SK-N-MC (cell line): Measurements from ENCODE around the gene RBBP8.

Experiments used
- DNase-seq: peaks from one replicate; pipeline ENCODE4 v3.0.0-alpha.2; 2011; ENCODE audit warnings: low read depth, low spot score
- H3K27ac ChIP-seq: fragments of 200-600 bp; sonication (generic); 2 replicates; pipeline ENCODE4 v1.5.1; 2016; ENCODE audit warnings: mixed run types
- H3K36me3 ChIP-seq: fragments of 200-600 bp; sonication (generic); 2 replicates; pipeline ENCODE4 v1.6.1; 2017; ENCODE audit warnings: antibody characterized with exemption, low read length, mixed read lengths; ENCODE audit not compliant: insufficient read depth
- H3K4me3 ChIP-seq: fragments of 200-600 bp; sonication (generic); 2 replicates; pipeline ENCODE4 v1.5.1; 2016
- H3K9ac ChIP-seq: fragments of 200-600 bp; sonication (generic); 2 replicates; pipeline ENCODE4 v1.8.0; 2017; ENCODE audit warnings: mixed run types, mixed read lengths; ENCODE audit not compliant: insufficient read length
- H3K9me3 ChIP-seq: fragments of 200-600 bp; sonication (generic); 2 replicates; pipeline ENCODE4 v1.6.1; 2017; ENCODE audit warnings: low read depth, mild to moderate bottlenecking, antibody characterized with exemption, low read length, moderate library complexity, mixed read lengths
- EZH2 ChIP-seq: fragments of 200-600 bp; sonication (generic); IDR thresholded peaks from one replicate; pipeline ENCODE4 v1.6.1; 2017; ENCODE audit warnings: antibody characterized with exemption
- FOXP2 ChIP-seq: optimal IDR thresholded peaks from 2 replicates; pipeline ENCODE3; 2011; ENCODE audit warnings: mild to moderate bottlenecking, moderate library complexity; ENCODE audit not compliant: insufficient read depth; ENCODE audit errors: extremely low read length, control extremely low read depth
- POLR2AphosphoS5 ChIP-seq: IDR thresholded peaks from 2 replicates; pipeline ENCODE4 v1.6.1; 2012; ENCODE audit warnings: mild to moderate bottlenecking, low read depth, low read length, borderline replicate concordance

RBBP8 gene

GRCh38 chr18:23066504-23067039, 133.4 kb downstream of the RBBP8 start:
- H3K27ac ChIP-seq: no peak overlapping the region
- no peaks in the 10 kb centered on the region for H3K9me3 ChIP-seq
- DNase-seq: no peak
- H3K36me3 ChIP-seq: no peaks in the 10 kb centered on the region
- no peak overlapping the region for H3K9ac ChIP-seq
- H3K4me3 ChIP-seq: no peak overlapping the region
- TF ChIP-seq POLR2AphosphoS5 (no peak), FOXP2 (no peak), EZH2 (no peak)

GRCh38 chr18:23067236-23067635, 134.1 kb downstream of the RBBP8 start:
- H3K9me3 ChIP-seq: no peaks in the 10 kb centered on the region
- no peak overlapping the region for H3K4me3 ChIP-seq
- no peak overlapping the region for H3K27ac ChIP-seq
- no peak for DNase-seq
- no peak overlapping the region for H3K9ac ChIP-seq
- TF ChIP-seq EZH2: no peak
- no peak for TF ChIP-seq FOXP2
- TF ChIP-seq POLR2AphosphoS5: no peak
- H3K36me3 ChIP-seq: no peaks in the 10 kb centered on the region

GRCh38 chr18:23068011-23068410, 134.9 kb downstream of the RBBP8 start:
- no peak for TF ChIP-seq POLR2AphosphoS5
- no peak for DNase-seq
- Histone ChIP-seq H3K4me3 (no peak overlapping the region), H3K36me3 (no peaks in the 10 kb centered on the region), H3K9ac (no peak overlapping the region), H3K9me3 (no peaks in the 10 kb centered on the region), H3K27ac (no peak overlapping the region)

DNA sequence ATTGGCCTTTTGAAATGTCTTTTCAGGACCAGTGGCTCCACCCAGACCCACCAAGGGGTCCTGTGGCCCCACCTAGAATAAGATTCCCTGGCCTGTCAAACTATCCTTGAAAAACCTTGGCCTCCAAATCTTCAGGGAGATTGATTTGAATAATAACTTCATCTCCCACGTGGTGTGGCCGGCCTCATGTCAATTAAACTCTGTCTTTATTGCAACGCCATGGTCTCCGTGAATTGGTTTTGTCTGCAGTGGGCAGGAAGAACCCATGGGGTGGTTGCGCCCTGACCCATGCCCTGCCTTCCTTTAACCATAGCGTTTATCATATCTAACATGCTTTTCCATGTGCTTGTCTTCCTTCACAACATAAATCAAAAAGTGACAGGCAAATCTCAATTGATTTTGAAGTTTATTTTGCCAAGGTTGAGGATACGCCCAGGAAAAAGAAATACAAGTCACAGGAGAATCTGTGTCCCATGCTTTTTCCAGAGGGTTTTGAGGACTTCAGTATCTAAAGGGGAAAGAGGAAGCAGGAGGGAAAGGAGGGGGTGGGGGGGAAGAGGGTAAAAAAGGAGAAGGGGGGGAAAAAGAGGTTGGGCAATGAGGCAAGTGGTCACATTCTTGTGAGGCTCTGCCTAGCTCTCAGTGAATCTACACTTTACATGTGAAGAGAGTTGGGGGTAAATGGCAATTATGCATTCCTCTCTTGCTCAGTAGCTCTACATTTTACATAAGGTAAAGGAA, 135.6 kb downstream of the RBBP8 start:
- DNase-seq: no peak
- Histone ChIP-seq H3K9ac (no peak overlapping the region), H3K27ac (no peak overlapping the region)

DNA sequence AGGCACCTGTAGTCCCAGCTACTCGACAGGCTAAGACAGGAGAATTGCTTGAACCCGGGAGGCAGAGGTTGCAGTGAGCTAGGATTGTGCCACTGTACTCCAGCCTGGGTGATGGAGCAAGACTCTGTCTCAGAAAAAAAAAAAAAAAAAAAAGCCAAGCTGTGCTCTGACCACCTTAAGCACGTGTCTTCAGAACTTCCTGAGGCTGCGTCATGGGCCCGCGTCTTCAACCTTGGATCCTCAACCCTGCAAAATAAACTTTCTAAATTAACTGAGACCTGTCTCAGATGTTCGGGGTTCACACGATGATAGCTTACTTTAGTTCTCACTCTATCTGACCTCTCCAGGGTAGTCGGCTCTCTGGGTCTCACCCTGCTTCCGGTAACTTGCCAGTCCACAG, 136.4 kb downstream of the RBBP8 start:
- Histone ChIP-seq H3K36me3 (no peaks in the 10 kb centered on the region), H3K4me3 (no peak overlapping the region), H3K9ac (no peak overlapping the region), H3K27ac (no peak overlapping the region), H3K9me3 (no peaks in the 10 kb centered on the region)
- TF ChIP-seq FOXP2 (no peak), POLR2AphosphoS5 (no peak), EZH2 (no peak)
- DNase-seq: no peak

More for the DNA sequence above, 135.6 kb downstream of the RBBP8 start:
- Histone ChIP-seq H3K4me3 (no peak overlapping the region), H3K36me3 (no peaks in the 10 kb centered on the region), H3K9me3 (no peaks in the 10 kb centered on the region)
- no peak for TF ChIP-seq POLR2AphosphoS5
- TF ChIP-seq EZH2: no peak
- no peak for TF ChIP-seq FOXP2

DNA sequence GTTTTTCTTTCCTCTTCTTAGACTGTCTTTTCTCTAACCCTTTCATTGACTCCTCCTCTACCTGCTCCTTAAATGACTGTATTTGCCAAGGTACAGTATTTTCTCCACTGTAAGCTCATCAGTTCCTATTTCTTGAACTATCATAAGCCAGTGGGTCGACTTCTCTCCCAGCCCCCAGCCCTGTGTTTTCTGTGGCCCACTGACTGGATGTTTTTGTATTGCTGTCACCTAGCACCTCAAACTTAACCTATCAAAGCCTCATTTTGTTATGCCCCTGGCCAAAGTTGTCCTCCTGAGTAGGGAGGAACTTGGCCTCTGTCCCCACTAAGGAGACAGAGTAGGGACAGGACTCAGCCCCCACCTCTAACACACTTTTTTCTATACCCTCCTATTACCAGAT, 136.8 kb downstream of the RBBP8 start:
- no peak overlapping the region for H3K9ac ChIP-seq
- DNase-seq: no peak
- no peak overlapping the region for H3K4me3 ChIP-seq
- no peak overlapping the region for H3K27ac ChIP-seq
- H3K36me3 ChIP-seq: no peaks in the 10 kb centered on the region
- H3K9me3 ChIP-seq: no peaks in the 10 kb centered on the region
- TF ChIP-seq EZH2: no peak
- TF ChIP-seq FOXP2: no peak
- TF ChIP-seq POLR2AphosphoS5: no peak

DNA sequence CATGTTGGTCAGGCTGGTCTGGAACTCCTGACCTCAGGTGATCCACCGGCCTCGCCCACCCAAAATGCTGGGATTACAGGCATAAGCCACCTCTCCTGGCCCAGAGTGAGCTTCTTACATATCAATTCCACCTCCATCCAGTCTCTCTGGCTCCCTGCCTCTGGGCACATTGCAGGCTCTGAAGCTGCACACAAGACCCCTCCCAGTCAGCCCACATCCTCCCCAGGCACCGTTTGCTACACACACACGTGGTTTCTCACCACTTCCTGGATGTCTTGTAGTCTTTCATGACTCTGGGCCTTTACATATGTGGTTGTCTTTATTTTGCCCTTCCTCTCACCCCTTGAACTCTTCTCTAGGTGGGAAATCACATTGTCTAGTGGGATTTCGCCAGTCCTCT, 138.2 kb downstream of the RBBP8 start:
- H3K9ac ChIP-seq: no peak overlapping the region
- no peak overlapping the region for H3K27ac ChIP-seq
- no peak for DNase-seq

DNA sequence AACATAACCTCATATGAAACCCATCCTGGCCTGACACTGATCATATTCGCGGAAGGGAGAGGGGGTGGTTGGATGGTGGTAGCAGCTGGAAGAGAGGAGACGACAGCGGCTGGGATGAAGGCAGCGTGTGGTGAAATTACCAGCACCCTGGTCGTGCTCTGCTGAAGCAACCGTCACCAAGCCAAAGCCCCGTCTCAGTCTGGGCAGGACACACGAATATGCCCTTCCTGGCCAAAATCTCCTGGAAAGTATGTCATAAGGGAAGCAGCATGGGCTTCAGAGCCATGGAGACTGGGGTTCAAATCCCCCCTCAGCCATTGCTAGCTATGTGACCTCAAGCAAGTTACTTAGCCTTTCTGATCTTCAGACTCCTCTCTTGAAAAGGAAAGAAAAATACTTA, 139.0 kb downstream of the RBBP8 start:
- Histone ChIP-seq H3K4me3 (no peak overlapping the region), H3K36me3 (no peaks in the 10 kb centered on the region), H3K27ac (no peak overlapping the region), H3K9me3 (no peaks in the 10 kb centered on the region), H3K9ac (no peak overlapping the region)
- TF ChIP-seq EZH2 (no peak), FOXP2 (no peak), POLR2AphosphoS5 (no peak)
- DNase-seq: no peak

More for the DNA sequence above, 138.2 kb downstream of the RBBP8 start:
- H3K36me3 ChIP-seq: no peaks in the 10 kb centered on the region
- no peak for TF ChIP-seq POLR2AphosphoS5
- TF ChIP-seq EZH2: no peak
- TF ChIP-seq FOXP2: no peak
- H3K4me3 ChIP-seq: no peak overlapping the region
- no peaks in the 10 kb centered on the region for H3K9me3 ChIP-seq

DNA sequence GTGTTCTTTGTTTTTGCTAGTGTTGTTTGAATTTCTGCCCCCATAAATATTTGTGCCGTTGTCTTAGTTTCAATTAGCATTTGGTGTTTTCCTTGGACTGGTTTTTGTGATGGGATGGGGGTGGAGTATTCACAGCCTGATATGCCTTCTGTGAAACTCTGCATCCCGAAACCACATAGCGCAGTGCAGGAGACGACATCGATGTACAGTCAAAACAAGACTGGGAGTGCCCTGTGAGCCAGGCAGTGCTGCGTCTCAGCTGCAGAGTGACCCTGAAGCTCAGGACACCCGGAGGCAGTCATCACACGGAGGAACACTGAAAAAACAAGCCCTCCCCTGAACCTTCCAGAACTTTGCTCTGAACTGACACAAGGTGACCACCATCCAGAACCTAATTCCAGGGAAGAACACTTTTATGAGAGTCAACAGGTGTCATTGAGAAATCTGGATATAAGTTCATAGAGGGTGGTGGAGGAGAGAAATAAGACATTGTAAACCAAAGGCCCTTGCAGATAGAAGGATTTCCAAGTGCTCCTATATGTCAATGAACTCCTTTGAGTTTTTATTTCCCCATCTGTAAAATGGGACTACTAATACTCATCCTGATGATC, 141.0 kb downstream of the RBBP8 start:
- Histone ChIP-seq H3K36me3 (no peaks in the 10 kb centered on the region), H3K27ac (no peak overlapping the region)
- DNase-seq: no peak

More for the DNA sequence above, 141.0 kb downstream of the RBBP8 start:
- TF ChIP-seq EZH2: no peak
- no peak for TF ChIP-seq FOXP2
- TF ChIP-seq POLR2AphosphoS5: no peak
- Histone ChIP-seq H3K4me3 (no peak overlapping the region), H3K9ac (no peak overlapping the region), H3K9me3 (no peaks in the 10 kb centered on the region)
